A673 (cell line): ENCODE results near the gene CPAMD8.

ENCODE experiments used
- EZH2 ChIP-seq: fragments of 200-600 bp; sonication (generic); IDR thresholded peaks from 2 replicates; pipeline ENCODE4 v1.6.1; 2017; ENCODE audit warnings: borderline replicate concordance, low read depth, mild to moderate bottlenecking, mixed read lengths, antibody characterized with exemption, low read length; ENCODE audit not compliant: poor library complexity, severe bottlenecking
- TF ChIP-seq, protein P1 (sequence below): fragments of 300-800, 200-600 bp; sonication (generic); conservative IDR thresholded peaks from 2 replicates; pipeline ENCODE4 v1.5.1; 2017; ENCODE audit warnings: low read depth, mild to moderate bottlenecking, antibody characterized with exemption, low read length, moderate library complexity, mixed read lengths

DNA sequence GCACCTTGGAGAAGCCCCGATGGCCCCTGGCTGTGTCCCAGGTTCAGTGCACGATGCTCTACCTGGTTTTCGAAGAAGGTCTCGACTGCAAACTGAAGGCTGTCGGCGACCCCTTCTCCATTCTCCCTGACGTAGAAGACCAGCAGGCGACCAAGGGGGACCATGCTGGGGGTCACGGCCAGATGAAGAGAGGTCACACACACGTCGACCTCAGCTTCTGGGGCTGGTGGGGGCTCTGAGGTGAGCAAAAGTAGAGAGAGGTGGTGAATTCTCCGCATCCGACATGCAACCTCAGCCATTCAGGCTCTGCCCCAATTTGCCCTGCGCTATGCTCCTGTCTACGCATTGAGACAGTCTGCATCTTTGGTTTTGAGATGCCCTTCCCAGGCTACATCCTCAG, 49.3 kb downstream of the CPAMD8 start:
- TF ChIP-seq, protein P1, sequence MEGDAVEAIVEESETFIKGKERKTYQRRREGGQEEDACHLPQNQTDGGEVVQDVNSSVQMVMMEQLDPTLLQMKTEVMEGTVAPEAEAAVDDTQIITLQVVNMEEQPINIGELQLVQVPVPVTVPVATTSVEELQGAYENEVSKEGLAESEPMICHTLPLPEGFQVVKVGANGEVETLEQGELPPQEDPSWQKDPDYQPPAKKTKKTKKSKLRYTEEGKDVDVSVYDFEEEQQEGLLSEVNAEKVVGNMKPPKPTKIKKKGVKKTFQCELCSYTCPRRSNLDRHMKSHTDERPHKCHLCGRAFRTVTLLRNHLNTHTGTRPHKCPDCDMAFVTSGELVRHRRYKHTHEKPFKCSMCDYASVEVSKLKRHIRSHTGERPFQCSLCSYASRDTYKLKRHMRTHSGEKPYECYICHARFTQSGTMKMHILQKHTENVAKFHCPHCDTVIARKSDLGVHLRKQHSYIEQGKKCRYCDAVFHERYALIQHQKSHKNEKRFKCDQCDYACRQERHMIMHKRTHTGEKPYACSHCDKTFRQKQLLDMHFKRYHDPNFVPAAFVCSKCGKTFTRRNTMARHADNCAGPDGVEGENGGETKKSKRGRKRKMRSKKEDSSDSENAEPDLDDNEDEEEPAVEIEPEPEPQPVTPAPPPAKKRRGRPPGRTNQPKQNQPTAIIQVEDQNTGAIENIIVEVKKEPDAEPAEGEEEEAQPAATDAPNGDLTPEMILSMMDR, result no peak
- TF ChIP-seq EZH2, result no peak
